Measurements from ENCODE around the gene DUSP9. TPM values are rescaled to one million over a fixed set of nuclear protein-coding genes. Genes with fewer than 3 reads are reported as not detected.
"Not testable (repeated sequence)": the region's sequence is repeated elsewhere in the genome, so short reads cannot be mapped to it uniquely, and the experiment has no call there.

DUSP9 gene, protein sequence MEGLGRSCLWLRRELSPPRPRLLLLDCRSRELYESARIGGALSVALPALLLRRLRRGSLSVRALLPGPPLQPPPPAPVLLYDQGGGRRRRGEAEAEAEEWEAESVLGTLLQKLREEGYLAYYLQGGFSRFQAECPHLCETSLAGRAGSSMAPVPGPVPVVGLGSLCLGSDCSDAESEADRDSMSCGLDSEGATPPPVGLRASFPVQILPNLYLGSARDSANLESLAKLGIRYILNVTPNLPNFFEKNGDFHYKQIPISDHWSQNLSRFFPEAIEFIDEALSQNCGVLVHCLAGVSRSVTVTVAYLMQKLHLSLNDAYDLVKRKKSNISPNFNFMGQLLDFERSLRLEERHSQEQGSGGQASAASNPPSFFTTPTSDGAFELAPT
- polyA plus RNA-seq, result 1 to 10 TPM in 1 of 3 donors, under 1 TPM in 1, not detected in 1; 0.07 to 1.0 TPM

DNA sequence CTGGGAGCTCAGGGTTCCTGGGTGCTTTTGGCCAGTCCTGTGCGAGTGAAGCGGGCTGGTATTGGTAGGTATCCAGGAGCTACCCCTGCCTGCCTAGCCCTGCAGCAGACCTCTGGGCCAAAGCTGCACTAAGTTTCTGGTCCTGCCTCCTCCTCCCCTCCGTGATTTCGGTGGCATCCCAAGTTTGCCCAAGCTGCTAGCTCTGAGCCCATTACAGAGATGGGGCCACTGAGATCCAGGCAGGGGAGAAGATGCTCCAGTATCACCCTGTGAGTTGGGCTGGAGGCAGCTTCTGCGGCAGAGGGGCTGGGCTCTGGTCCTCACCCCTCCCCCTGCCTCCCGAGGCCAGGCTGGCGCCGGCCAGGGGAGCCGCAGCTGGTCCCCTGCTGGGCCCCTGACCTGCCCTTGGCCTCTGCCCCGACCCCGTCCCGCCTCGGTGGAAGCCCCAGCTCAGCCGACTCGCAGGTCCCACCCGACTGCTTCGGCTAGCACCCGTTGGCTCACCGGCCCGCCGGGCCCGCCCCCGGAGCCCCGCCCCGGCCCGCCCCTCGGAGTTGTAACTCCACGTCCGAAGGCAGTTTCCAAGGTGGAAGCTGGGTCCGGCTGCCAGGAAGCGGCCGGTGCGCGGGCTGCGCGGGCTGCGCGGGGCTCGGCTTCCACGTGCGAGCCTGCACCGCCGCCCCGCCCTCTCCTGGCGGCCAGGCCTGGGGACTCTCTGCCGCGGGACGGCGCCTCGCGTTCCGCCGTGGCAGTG, at the start of gene DUSP9:
DUSP9 (plus strand) TSS at position 584 of the 754 bp plus-strand sequence. CDS start 751 bp downstream, outside the sequence.
- 4 to 42% (median 19%) methylated on average over 9 to 52 of the region's 53 CpGs for WGBS, 3 donors
- no peak within 1 kb of the TSS for H3K27ac ChIP-seq (ENCODE audit: low read depth, low read length)

DNA sequence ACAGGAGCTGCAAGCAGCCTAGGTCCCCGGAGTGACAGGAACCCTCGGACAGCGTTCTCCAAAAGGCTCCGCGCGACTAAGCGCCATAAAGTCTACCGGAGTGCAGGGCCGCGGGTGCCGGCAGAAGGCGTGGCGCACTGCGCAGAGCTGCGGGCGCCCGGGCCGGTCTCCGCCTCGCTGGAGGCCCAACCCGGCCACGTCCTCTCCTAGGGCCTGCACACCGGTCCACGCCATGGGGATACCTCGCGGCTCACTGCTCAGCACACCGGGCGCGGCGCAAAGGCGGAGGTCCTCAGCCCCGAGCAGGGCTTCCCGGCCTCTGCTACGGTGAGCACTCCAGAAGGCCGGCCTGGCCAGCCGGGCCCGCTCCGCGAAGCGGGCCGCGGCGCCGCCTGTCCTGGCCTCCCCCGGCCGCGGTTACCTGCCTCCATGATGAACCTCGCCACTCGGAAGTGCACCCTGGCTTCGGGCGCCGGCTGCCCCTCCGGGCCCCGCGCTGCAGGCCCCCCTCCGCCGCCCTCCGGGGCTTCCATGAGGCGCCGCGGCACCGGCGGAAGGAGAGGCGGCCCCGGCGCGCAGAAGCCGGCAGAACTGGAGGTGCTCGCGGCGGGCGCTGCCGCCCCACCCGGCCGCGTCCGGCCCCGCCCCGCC, 48.3 kb upstream of the DUSP9 start, which contains the start of gene CCNQ:
CCNQ (minus strand) TSS at position 599 of the 651 bp plus-strand sequence; CDS start at position 533, 66 bp downstream.
- no peak within 1 kb of the TSS for H3K27ac ChIP-seq (ENCODE audit: low read depth, low read length)
- 0 to 30% (median 1%) methylated on average over 1 to 61 of the region's 79 CpGs for WGBS, 3 donors

DNA sequence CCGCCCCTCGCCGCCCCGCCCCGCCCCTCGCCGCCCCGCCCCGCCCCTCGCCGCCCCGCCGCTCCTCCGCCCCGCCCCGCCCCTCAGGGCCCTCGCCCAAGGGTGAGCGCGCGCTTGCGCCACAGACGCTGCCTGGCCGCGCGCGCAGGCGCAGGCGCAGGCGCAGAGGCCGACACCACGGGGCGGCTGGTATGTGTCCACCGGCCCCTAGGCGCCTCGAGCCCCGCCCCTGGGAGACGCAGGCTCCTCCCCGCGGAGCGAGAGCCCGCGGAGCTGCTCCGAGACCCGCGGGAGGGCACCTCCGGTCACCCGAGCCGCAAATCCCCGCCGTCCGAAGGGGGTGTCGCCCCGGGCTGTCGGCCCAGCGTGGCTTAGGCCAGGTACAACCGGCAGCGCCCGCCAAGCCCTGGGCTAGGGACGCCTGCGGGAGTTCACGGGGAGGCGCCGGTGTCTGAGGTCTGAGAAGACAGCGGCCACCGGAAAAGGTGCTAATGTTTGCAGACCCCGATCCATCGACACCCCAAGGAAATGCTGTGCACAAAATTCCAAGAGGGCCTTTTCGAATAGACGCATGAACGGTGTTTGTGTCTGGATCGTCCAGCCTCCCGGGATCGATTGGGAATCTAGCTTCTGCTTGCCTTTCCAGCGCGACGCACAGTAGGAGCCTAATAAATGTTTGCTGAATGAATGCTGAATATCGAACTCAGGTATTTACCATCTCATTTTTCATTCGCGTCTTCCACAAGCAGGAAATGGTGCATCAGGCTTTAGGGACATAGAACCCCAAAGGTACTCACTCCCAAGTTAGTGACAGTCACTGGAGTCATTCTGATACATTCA, 47.6 kb upstream of the DUSP9 start:
- H3K27ac ChIP-seq (ENCODE audit: low read depth, low read length), result no peak overlapping the region
- 1 to 29% (median 1%) methylated on average over 27 to 68 of the region's 79 CpGs for WGBS, 3 donors

DNA sequence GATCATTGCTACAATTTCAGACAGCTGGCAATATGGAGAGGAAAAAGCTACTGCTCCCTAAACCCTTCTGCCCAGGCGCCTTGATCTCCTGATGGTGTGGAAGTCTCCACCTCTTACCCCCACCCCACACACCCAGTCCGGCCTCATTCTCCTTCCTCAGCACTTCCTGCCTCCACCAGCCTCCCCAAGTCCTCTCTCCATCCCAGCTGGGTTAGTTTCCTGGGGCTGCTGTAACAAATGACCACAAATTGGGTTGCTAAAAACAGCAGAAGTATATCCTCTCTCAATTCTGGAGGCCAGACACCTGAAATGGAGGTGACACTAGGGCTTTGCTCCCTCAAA, 47.0 kb upstream of the DUSP9 start:
- WGBS, 3 donors, result 6 to 30% (median 10%) methylated on average over 2 of the region's 2 CpGs

DNA sequence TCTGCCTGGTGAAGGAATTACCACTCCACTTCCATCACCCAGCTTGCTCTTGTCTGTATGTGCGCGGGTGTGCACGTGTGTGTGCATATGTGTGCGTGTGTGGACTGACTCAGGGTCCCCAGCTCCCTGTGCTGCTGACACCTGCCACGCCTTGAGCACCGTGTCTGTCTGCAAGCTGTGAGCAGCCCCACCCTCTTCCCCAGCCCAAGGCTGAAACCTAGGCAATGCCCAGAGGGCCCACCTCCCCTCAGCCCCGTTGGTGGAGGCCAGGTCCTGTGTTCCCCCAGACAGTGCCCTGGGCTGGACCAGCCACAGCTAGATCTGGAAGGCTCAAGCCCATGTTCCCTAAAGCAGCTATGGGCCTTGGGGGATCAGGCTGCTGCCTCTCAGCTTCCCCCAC, 46.1 kb upstream of the DUSP9 start:
- WGBS, 3 donors, result 83 to 90% (median 86%) methylated on average over 6 to 7 of the region's 7 CpGs
- no peak overlapping the region for H3K27ac ChIP-seq (ENCODE audit: low read depth, low read length)

More for the DNA sequence above, 47.0 kb upstream of the DUSP9 start:
- H3K27ac ChIP-seq (ENCODE audit: low read depth, low read length), result no peak overlapping the region

DNA sequence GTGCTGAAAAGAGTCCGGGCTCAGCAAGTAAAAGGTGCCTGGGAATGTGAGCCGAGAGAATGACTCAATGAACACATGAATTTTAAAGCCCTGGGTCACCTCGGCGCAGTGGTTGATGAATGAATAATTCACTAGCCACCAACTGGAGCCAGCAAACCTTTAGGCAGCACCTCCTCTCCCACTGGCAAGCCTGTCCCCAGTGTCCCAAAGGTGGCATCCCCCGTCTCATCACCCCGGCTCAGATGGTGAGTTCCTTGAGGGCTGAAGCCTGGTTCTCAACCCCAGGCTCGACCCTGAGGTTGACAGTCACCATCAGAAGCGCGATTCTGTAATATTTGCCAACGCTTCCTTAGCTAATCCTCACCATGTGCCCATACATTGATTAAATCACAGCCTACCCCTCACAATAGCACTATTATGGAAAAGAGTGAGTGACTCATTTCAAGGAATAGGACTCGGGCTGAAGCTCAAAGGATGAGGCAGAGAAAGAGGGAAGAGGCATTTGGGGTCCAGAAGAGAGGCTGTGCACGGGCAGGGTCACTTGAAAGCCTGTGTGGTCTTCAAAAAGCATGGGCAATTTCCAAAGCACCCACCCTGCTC, 45.4 kb upstream of the DUSP9 start:
- WGBS, 3 donors, result 82 to 97% (median 96%) methylated on average over 8 to 12 of the region's 12 CpGs
- H3K27ac ChIP-seq (ENCODE audit: low read depth, low read length), result no peak overlapping the region

DNA sequence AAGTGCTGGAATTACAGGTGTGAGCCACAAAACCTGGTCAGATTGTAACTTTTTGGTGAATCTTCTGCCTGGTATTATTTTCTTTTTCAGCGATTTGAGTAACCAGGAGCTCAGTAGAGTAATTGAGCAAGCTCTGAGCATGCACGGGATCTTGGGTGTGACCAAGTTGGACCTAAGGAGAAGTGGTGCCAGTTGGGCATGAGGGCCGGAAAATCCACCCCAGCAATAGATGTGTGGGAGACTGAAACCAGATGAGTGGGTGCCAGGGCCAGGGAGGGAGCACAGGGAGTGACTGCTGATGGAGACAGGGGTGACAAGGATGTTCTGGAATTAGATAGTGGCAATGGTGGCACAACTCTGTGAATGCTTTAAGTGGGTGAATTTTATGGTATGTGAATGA, 44.4 kb upstream of the DUSP9 start:
- H3K27ac ChIP-seq (ENCODE audit: low read depth, low read length), result no peak overlapping the region
- 87 to 95% (median 92%) methylated on average over 3 of the region's 3 CpGs for WGBS, 3 donors

DNA sequence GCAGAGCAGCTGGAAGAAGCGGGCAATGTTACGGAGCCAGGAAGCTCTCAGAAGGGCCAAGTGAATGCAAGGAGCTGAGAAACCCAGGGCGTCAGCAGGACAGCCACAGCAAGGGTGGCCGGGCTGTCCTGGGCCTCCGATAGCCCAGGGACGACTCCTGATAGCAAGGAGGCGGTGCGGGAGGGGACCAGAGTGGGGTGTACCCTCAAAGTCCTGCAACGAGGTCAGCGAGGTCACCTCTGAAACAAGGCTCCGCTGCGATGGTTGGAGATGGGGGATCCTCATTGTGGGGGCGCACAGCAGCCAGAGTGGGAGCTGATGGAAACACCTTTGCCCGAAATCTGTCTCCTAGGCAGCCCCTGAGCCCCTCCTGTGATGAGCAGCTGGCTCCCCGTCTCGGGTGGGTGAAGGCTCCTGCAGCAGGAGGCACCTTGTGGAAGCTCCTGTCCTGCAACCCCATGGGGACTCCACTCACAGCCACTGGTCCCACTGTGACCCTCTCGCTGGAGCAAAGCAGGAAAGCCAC, 43.8 kb upstream of the DUSP9 start:
- WGBS, 3 donors, result 89 to 96% (median 93%) methylated on average over 10 to 17 of the region's 17 CpGs
- no peak overlapping the region for H3K27ac ChIP-seq (ENCODE audit: low read depth, low read length)

DNA sequence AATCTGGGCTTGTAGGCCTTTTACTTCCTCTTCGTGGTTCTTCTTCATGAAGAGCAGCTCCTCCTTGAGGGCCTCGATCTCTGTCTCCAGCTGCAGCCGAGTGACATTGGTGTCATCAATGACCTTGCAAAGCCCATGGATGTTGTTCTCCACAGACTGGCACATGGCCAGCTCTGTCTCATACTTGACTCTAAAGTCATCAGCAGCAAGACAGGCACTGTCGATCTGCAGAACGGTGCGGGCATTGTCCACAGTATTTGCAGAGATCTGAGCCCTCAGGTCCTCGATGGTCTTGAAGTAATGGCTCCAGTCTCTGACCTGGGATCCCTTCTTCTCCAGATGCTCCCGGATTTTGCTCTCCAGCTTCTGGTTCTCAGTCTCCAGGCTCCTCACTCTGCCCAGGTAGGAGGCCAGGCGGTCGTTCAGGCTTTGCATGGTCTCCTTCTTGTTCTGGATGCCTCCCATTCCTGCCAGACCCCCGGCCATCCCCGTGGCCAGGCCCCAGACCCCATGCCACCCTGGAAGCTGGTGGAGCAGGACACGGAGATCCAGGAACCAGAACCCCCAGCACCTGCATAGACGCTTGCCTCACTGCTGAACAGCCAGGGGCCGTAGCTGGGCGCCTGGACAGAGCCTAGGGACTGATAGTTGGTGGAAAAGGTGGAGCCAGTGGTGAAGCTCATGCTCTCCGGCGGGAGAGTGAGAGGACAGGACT, 42.2 kb upstream of the DUSP9 start:
- 81 to 90% (median 87%) methylated on average over 18 of the region's 18 CpGs for WGBS, 3 donors
- not testable (repeated sequence) for H3K27ac ChIP-seq (ENCODE audit: low read depth, low read length)

DNA sequence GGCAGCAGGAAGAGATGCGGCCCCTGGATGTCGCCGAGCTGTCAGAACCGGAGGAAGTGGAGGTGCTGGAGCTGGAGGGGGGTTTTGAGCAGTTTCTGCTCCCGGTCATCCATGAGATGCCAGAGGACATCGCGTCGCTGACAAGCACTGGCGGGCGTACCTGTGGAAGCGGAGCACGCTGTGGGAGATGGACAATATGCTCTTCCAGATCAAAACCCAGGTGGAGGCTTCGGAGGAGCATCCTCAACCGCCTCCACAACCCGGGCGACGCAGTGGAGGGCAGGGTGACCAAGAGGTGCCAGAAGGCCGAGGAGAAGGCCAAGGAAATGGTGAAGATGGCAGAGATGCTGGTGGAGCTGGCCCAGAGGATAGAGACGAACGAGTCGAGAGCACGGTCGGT, 40.5 kb upstream of the DUSP9 start:
- 84 to 89% (median 88%) methylated on average over 19 to 23 of the region's 23 CpGs for WGBS, 3 donors
- no peak overlapping the region for H3K27ac ChIP-seq (ENCODE audit: low read depth, low read length)

DNA sequence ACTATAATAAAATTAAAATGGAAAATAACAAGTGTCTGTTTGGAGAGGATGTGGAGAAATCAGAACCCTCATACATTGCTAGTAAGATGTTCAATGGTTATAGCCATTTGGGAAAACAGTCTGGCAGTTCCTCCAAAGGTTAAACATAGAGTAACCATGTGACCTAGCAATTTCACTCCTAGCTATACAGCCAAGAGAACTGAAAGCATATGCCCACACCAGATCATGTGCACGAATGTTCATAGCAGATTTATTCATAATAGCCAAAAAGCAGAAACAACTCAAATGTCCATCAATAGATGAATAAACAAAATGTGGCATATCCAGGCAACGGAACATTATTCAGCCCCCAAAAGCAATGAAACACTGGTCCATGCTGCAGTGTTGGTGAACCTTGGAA, 38.6 kb upstream of the DUSP9 start:
- WGBS, 3 donors, result 67 to 78% (median 67%) methylated on average over 2 of the region's 2 CpGs

DNA sequence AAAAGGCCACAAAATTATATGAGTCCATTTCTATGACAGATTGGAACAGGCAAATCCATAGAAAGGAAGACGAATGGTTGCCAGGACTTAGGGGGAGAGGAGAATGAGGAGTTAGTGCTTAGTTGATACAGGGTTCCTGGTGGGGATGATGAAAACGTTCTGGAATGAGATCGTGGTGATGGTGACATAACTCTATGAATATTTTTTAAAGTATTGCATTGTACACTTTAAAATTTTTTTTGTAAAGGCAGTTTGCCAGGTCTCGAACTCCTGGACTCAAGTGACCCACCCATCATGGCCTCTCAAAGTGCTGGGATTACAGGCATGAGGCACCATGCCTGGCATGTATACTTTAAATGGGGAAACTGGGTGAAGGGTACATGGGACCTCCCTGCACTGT, 38.2 kb upstream of the DUSP9 start:
- H3K27ac ChIP-seq (ENCODE audit: low read depth, low read length), result no peak overlapping the region
- WGBS, 3 donors, result 51 to 57% (median 56%) methylated on average over 4 of the region's 4 CpGs

More for the DNA sequence above, 38.6 kb upstream of the DUSP9 start:
- H3K27ac ChIP-seq (ENCODE audit: low read depth, low read length), result no peak overlapping the region

DNA sequence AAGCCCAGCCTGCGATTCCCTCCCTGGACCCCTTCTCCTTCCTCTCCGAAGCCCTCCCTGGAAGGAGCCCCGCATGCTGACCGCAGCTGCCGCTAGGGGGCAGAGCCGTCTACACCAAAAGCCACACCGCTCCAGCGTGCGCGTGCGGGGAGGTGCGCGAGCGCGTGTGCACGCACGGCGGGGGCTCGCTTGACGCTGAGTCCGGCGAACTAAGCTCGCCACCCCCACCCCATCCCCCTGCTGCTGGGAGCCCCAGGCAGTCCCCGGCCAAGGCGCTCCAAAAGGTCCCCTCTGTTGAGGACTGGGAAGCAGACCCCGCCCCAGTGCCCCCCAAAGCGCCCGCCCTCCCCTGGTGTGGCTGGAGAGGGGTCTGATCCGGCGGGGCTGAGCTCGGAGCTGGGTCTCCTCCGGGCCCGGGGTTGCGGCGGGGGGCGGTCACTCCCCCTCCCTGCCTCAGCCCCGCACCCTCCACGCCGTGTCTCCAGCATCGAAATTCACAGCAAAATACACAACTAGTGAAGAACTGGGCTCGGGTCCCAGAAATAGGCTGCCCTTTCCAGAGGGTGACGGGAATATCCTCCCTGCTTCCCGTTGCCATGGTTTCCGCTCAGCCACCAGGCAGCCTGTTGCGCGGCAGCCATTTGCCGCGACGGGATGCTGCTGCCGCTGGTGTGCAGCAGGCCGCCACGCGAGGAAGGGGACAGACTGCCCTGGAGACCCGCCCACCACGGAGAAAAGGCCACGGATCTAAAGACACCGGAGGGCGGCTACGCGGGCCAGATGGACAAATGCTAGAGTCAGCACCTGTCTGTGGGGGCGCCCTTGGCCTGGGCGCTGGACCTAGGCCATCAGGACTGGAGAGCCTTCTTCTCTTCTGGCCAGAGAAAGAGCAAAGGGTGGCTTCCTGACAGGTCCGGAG, 36.8 kb upstream of the DUSP9 start:
- no peak overlapping the region for H3K27ac ChIP-seq (ENCODE audit: low read depth, low read length)
- WGBS, 3 donors, result 4 to 33% (median 4%) methylated on average over 31 to 62 of the region's 63 CpGs

DNA sequence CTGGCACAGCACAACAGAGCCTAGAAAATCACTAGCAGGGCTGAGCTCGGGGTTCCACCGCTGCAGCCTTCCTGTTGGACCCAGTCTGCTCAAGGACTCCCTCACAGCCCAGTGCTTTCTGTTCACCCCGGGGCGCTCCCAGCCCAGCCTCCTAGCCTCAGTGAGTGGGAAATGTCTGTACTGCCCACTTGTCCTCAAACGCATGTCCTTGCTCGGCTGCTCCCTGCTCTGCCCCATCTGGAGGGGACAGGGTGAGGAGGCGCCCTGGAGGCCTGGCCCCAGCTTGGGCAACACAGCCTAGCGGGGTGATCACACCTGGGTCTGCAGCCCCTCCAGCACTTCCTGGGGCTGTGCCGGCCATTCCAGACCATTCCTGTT, 36.2 kb upstream of the DUSP9 start:
- WGBS, 3 donors, result 71 to 81% (median 77%) methylated on average over 3 to 9 of the region's 9 CpGs
- no peak overlapping the region for H3K27ac ChIP-seq (ENCODE audit: low read depth, low read length)

DNA sequence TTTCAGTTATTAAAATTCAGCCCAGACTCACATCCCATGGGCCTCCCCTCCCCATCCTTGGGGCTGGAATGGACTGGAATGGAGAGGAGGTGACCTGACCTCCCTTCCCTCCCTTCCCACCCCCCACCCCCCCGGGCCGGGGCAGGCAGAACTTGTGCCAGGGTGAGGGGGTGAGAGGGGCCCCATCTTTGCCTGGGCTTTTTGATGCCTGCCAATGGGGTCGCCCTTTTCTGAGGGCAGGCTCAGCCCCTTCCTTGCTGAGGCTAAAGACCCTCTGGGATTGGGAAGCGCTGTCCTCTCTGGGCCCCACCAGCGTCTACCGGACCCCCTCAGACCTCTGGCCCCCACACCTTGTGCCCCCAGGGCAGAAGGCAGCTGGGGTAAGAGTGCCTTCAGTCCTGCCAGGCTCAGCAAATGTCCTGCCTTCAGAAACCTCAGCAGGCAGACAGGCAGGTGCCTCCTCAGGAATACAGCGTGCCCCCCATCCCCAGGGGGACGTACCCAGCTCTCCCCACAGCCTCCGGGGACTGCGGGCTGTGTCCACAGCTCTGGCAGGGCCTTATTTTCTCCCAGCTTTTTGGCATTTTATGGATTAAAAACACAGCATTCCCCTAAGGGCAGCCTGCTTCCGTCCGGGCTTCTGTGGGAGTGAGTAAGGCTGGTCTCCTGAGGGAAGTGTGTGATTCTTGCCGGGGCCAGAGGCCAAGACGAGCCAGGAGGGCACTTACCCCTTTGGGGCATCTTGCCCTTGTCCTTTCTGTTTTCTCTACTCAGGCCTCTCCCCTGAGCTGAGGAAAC, 35.5 kb upstream of the DUSP9 start:
- WGBS, 3 donors, result 62 to 73% (median 70%) methylated on average over 3 to 14 of the region's 14 CpGs
- no peak overlapping the region for H3K27ac ChIP-seq (ENCODE audit: low read depth, low read length)

All from adipose tissue (tissue), 3 donors.